HG02588 (cell line): ENCODE measurements around the gene CDC25B.
"Not testable (repeated sequence)": the region's sequence is repeated elsewhere in the genome, so short reads cannot be mapped to it uniquely, and the experiment has no call there.

Source experiments
- ATAC-seq: cut with Tn5 transposase; IDR thresholded peaks from one replicate; pipeline ENCODE4 v1.9.1; 2021; ENCODE audit warnings: mild to moderate bottlenecking, moderate library complexity; ENCODE audit not compliant: unreplicated experiment

The CDC25B gene

GRCh38 chr20:3784216-3784853 is 11.8 kb upstream of the CDC25B start:
- no peak for ATAC-seq

- ATAC-seq: no peak
These were observed 11.3 kb upstream of the CDC25B start for GRCh38 chr20:3784863-3785239.

GRCh38 chr20:3785240-3786125 is 10.6 kb upstream of the CDC25B start:
- no peak for ATAC-seq

- peak; percentile 25 for ATAC-seq
These were observed 10.0 kb upstream of the CDC25B start for GRCh38 chr20:3786126-3786484.

GRCh38 chr20:3786665-3787323 is 9.3 kb upstream of the CDC25B start, which contains the start of gene CENPB:
Gene CENPB (minus strand): TSS chr20:3786740. CDS start chr20:3786483, 257 bp downstream.
- peak; percentile 85 for ATAC-seq

- ATAC-seq: no peak
These were observed 8.6 kb upstream of the CDC25B start for GRCh38 chr20:3787324-3788014.

GRCh38 chr20:3788685-3789155 is 7.4 kb upstream of the CDC25B start:
- no peak for ATAC-seq

- ATAC-seq: not testable (repeated sequence)
These were observed 6.9 kb upstream of the CDC25B start for GRCh38 chr20:3789201-3789600.

- not testable (repeated sequence) for ATAC-seq
These were observed 1.9 kb upstream of the CDC25B start for GRCh38 chr20:3794168-3794567.

GRCh38 chr20:3794701-3795420 is 1.2 kb upstream of the CDC25B start:
- ATAC-seq: no peak

- ATAC-seq: peak; percentile 3
These were observed 541 bp downstream of the CDC25B start for GRCh38 chr20:3796477-3797225.

- ATAC-seq: no peak
These were observed 1.1 kb downstream of the CDC25B start for GRCh38 chr20:3797226-3797545.

GRCh38 chr20:3797592-3798372 is 1.7 kb downstream of the CDC25B start:
- no peak for ATAC-seq

- ATAC-seq: no peak
These were observed 2.3 kb downstream of the CDC25B start for GRCh38 chr20:3798373-3798768.

GRCh38 chr20:3798908-3799248 is 2.8 kb downstream of the CDC25B start:
- ATAC-seq: no peak

- no peak for ATAC-seq
These were observed 4.3 kb downstream of the CDC25B start for GRCh38 chr20:3800256-3800877.

- no peak for ATAC-seq
These were observed 4.8 kb downstream of the CDC25B start for GRCh38 chr20:3800878-3801260.

GRCh38 chr20:3801299-3801698 is 5.2 kb downstream of the CDC25B start:
- no peak for ATAC-seq

GRCh38 chr20:3801846-3802245 is 5.7 kb downstream of the CDC25B start:
- ATAC-seq: no peak
